ENCODE results near the gene TMED7. TPM values are rescaled to one million over a fixed set of nuclear protein-coding genes. Genes with fewer than 3 reads are reported as not detected.

The TMED7 gene
- total RNA-seq, 1 donor from 2014 or later: 66.8 TPM

GRCh38 chr5:115621365-115621900, 4.4 kb downstream of the TMED7 start:
- H3K27me3 Mint-ChIP-seq (ENCODE audit: unreplicated experiment): peaks cover 5% of the 10 kb centered on the region
- no peak for TF ChIP-seq CTCF (IDR thresholded peaks at IDR 0.05; ENCODE audit: partially characterized antibody, unreplicated experiment)
- H3K4me1 Mint-ChIP-seq (ENCODE audit: low read depth, unreplicated experiment): peaks cover 2% of the 10 kb centered on the region
- H3K27ac Mint-ChIP-seq (ENCODE audit: unreplicated experiment): no peak overlapping the region
- H3K36me3 Mint-ChIP-seq (ENCODE audit: unreplicated experiment): no peaks in the 10 kb centered on the region
- DNase-seq: no peak
- H3K9me3 Mint-ChIP-seq (ENCODE audit: unreplicated experiment): peaks cover 3% of the 10 kb centered on the region
- H3K4me3 Mint-ChIP-seq (ENCODE audit: unreplicated experiment): no peak overlapping the region

GRCh38 chr5:115616892-115617291, 8.9 kb downstream of the TMED7 start:
- Mint-ChIP-seq H3K27ac (ENCODE audit: unreplicated experiment) (peak overlapping the region; percentile 72), H3K27me3 (ENCODE audit: unreplicated experiment) (no peaks in the 10 kb centered on the region), H3K9me3 (ENCODE audit: unreplicated experiment) (no peaks in the 10 kb centered on the region), H3K4me3 (ENCODE audit: unreplicated experiment) (no peak overlapping the region), H3K4me1 (ENCODE audit: low read depth, unreplicated experiment) (peaks cover 5% of the 10 kb centered on the region), H3K36me3 (ENCODE audit: unreplicated experiment) (no peaks in the 10 kb centered on the region)
- no peak for TF ChIP-seq CTCF (IDR thresholded peaks at IDR 0.05; ENCODE audit: partially characterized antibody, unreplicated experiment)
- no peak for DNase-seq

GRCh38 chr5:115616472-115616871, 9.4 kb downstream of the TMED7 start:
- Mint-ChIP-seq H3K4me3 (ENCODE audit: unreplicated experiment) (no peak overlapping the region), H3K36me3 (ENCODE audit: unreplicated experiment) (no peaks in the 10 kb centered on the region), H3K27me3 (ENCODE audit: unreplicated experiment) (no peaks in the 10 kb centered on the region), H3K4me1 (ENCODE audit: low read depth, unreplicated experiment) (peaks cover 5% of the 10 kb centered on the region), H3K9me3 (ENCODE audit: unreplicated experiment) (no peaks in the 10 kb centered on the region), H3K27ac (ENCODE audit: unreplicated experiment) (peak overlapping the region; percentile 72)
- TF ChIP-seq CTCF (IDR thresholded peaks at IDR 0.05; ENCODE audit: partially characterized antibody, unreplicated experiment): no peak
- DNase-seq: no peak

GRCh38 chr5:115611873-115612272, 14.0 kb downstream of the TMED7 start:
- H3K4me3 Mint-ChIP-seq (ENCODE audit: unreplicated experiment): no peak overlapping the region
- H3K27ac Mint-ChIP-seq (ENCODE audit: unreplicated experiment): no peak overlapping the region
- peaks cover 5% of the 10 kb centered on the region for H3K4me1 Mint-ChIP-seq (ENCODE audit: low read depth, unreplicated experiment)
- H3K36me3 Mint-ChIP-seq (ENCODE audit: unreplicated experiment): no peaks in the 10 kb centered on the region
- DNase-seq: no peak
- TF ChIP-seq CTCF (IDR thresholded peaks at IDR 0.05; ENCODE audit: partially characterized antibody, unreplicated experiment): no peak
- H3K9me3 Mint-ChIP-seq (ENCODE audit: unreplicated experiment): no peaks in the 10 kb centered on the region
- H3K27me3 Mint-ChIP-seq (ENCODE audit: unreplicated experiment): no peaks in the 10 kb centered on the region

- no peak overlapping the region for H3K4me3 Mint-ChIP-seq (ENCODE audit: unreplicated experiment)
- no peaks in the 10 kb centered on the region for H3K9me3 Mint-ChIP-seq (ENCODE audit: unreplicated experiment)
- TF ChIP-seq CTCF (IDR thresholded peaks at IDR 0.05; ENCODE audit: partially characterized antibody, unreplicated experiment): no peak
- no peak overlapping the region for H3K27ac Mint-ChIP-seq (ENCODE audit: unreplicated experiment)
- no peaks in the 10 kb centered on the region for H3K4me1 Mint-ChIP-seq (ENCODE audit: low read depth, unreplicated experiment)
- no peaks in the 10 kb centered on the region for H3K27me3 Mint-ChIP-seq (ENCODE audit: unreplicated experiment)
- DNase-seq: no peak
- no peaks in the 10 kb centered on the region for H3K36me3 Mint-ChIP-seq (ENCODE audit: unreplicated experiment)
Observed at GRCh38 chr5:115607935-115608334, 17.9 kb downstream of the TMED7 start.

All from glutamatergic neuron (in vitro differentiated cells).